ENCODE measurements around the gene COL9A1.

DNA sequence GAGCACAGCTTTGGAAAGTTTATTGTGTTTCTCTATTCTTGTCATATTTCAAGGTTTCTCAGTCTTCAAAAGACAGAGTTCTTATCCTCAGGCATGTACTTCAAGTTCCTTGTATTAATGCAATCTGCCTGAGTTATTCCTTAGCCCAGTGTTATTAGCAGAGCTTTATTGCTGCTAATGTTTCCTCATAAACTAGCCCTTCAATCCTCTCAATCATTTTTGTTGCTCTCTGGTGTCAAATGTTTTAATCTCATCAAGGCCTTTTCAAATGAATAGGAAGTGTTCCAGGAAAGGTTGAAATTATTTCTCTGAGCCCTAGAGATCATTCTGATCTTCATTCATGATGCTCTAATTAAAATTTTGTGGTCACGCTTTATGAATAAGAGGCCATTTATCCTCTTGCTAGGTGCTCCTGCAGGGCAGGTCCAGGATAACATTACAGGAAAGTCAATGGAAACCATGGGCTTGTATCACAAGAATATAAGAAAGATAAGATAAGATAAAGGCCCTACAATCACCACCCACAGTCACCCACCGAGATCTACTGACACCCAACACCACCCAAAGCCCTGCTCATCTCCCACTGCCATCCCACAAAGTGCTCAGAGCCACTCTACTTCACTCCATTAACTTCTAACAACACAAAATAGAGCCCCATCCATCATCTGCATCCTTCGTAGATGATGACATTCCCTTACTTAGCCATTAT lies 125.9 kb downstream of the COL9A1 start:
- TF ChIP-seq CTCF (IDR thresholded peaks at IDR 0.05; ENCODE audit: borderline replicate concordance, extremely low read depth, low read length, poor library complexity, severe bottlenecking) (no peak), EZH2 (IDR thresholded peaks at IDR 0.05; ENCODE audit: borderline replicate concordance, low read depth, low read length, severe bottlenecking) (no peak)
